Tibial artery (tissue), 4 donors: ENCODE data around the gene TBX18.

Experiments used
- DNase-seq, 2 donors: peaks; one replicate each; pipeline ENCODE4 v3.0.0-alpha.2; 2019
- H3K27ac ChIP-seq, 2 donors: fragments of 200-600 bp; sonication (generic) in 1 of 2; 1 replicate in 1 of 2; 2 replicates in 1 of 2; pipeline ENCODE4 v1.5.1; 2018 to 2019; ENCODE audit warnings: mild to moderate bottlenecking in 1 of 2
- H3K27me3 ChIP-seq, 2 donors: fragments of 200-600 bp; sonication (generic) in 1 of 2; one replicate each; pipeline versions ENCODE4 v1.5.1 to v1.6.0; 2016 to 2019
- H3K36me3 ChIP-seq, 3 donors: fragments of 200-600 bp; sonication (generic) in 2 of 3; one replicate each; pipeline ENCODE4 v1.5.1; 2016 to 2019; ENCODE audit warnings: mild to moderate bottlenecking in 2 of 3
- H3K4me1 ChIP-seq, 4 donors: fragments of 200-600 bp; sonication (generic) in 2 of 4; 1 replicate in 3 of 4; 2 replicates in 1 of 4; pipeline ENCODE4 v1.5.1; 2016 to 2019
- H3K4me3 ChIP-seq, 2 donors: fragments of 200-600 bp; sonication (generic) in 1 of 2; 1 replicate in 1 of 2; 2 replicates in 1 of 2; pipeline ENCODE4 v1.5.1; 2018 to 2019; ENCODE audit warnings: mild to moderate bottlenecking in 2 of 2
- H3K9me3 ChIP-seq, 3 donors: fragments of 200-600 bp; sonication (generic) in 1 of 3; one replicate each; pipeline ENCODE4 v1.5.1; 2016 to 2019
- intact Hi-C: fragments of 100-400 bp; cut with DNase I; formaldehyde crosslinking; loops from one replicate; pipeline ENCODE4 v1.15.0; 2023; ENCODE audit warnings: low total_unique reads
- TF ChIP-seq, protein P1 (sequence below), 2 experiments: fragments of 200-600 bp in 1 of 2; fragments of 450-650 bp in 1 of 2; IDR thresholded peaks; one replicate each; pipeline ENCODE4 v1.5.1; 2017 to 2019; ENCODE audit warnings: antibody characterized with exemption in 2 of 2, mild to moderate bottlenecking in 1 of 2, moderate library complexity in 1 of 2

TBX18 gene

DNA sequence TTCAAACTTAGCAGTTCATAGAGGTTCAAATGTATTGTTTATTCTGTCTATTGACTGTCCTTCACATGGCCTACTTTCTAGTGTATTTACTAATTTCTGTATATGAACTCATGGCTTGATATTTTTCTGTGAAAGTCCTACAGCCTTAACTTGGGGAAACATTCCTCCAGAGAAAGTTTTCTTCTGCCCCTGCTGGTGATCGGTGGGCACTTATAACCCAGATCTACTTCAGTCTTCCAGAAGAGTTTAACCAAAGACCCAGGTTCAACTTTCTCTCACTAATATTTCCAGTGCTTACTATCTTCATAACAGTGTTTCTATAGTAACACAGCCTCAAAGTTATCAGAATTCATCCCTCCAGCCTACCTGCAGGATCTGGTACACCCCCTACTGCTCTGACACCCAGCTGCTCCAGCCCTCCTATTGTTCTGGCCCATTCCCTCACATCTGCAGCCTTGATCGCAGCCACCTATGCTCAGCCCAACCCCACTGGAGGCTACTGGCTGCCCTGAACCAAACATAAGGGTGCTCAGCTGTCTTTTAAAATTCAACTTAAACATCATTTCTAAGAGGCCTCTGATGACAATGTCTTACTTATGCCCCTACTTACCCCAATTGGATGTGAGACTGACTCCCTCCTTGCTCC, 72.3 kb downstream of the TBX18 start:
- DNase-seq, result no peak
- peaks cover 0 to 28% (median 11%) of the 10 kb centered on the region in 4 donors for H3K4me1 ChIP-seq
- no peak overlapping the region for H3K27ac ChIP-seq
- TF ChIP-seq, protein P1, sequence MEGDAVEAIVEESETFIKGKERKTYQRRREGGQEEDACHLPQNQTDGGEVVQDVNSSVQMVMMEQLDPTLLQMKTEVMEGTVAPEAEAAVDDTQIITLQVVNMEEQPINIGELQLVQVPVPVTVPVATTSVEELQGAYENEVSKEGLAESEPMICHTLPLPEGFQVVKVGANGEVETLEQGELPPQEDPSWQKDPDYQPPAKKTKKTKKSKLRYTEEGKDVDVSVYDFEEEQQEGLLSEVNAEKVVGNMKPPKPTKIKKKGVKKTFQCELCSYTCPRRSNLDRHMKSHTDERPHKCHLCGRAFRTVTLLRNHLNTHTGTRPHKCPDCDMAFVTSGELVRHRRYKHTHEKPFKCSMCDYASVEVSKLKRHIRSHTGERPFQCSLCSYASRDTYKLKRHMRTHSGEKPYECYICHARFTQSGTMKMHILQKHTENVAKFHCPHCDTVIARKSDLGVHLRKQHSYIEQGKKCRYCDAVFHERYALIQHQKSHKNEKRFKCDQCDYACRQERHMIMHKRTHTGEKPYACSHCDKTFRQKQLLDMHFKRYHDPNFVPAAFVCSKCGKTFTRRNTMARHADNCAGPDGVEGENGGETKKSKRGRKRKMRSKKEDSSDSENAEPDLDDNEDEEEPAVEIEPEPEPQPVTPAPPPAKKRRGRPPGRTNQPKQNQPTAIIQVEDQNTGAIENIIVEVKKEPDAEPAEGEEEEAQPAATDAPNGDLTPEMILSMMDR (IDR thresholded peaks at IDR 0.05), result no peak
- no peaks in the 10 kb centered on the region for H3K9me3 ChIP-seq
- H3K36me3 ChIP-seq, result peaks cover 0 to 8% (median 0%) of the 10 kb centered on the region in 3 donors
- intact Hi-C loops, result no loop called here
- H3K27me3 ChIP-seq, result no peaks in the 10 kb centered on the region
- H3K4me3 ChIP-seq, result no peak overlapping the region

- Histone ChIP-seq H3K4me1 (peaks cover 0 to 44% (median 15%) of the 10 kb centered on the region in 4 donors), H3K4me3 (no peak overlapping the region), H3K27me3 (no peaks in the 10 kb centered on the region), H3K9me3 (no peaks in the 10 kb centered on the region), H3K27ac (peak overlapping the region; percentile 67 to 80), H3K36me3 (peaks cover 0 to 8% (median 0%) of the 10 kb centered on the region in 3 donors)
- no peak for DNase-seq
- TF ChIP-seq, protein P1 (IDR thresholded peaks at IDR 0.05), result no peak
- intact Hi-C loops, result no loop called here
These were observed 76.1 kb downstream of the TBX18 start for GRCh38 chr6:84688141-84688873.

DNA sequence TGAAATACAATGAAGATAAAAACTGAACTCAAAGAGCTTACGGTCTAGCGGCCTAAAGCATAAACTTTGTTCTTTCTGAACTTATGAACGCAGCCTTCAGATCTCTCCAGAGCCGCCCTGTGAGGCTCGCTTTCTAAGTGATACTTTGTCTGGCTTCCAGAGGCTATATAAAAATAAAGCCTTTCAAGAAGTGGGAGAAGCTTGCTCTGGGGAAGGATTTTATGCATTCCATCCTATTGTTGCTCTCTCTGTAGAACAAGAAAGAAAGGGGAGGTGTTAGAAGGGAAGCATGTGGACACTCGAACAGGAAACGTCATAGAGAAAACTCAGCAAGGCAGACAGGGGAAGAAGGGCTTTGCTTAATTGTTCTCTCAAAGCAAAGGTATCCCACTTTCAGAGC, 77.0 kb downstream of the TBX18 start:
- Histone ChIP-seq H3K36me3 (peaks cover 0 to 8% (median 0%) of the 10 kb centered on the region in 3 donors), H3K4me1 (peaks cover 0 to 44% (median 15%) of the 10 kb centered on the region in 4 donors), H3K9me3 (no peaks in the 10 kb centered on the region), H3K27ac (peak overlapping the region; percentile 67 to 80), H3K27me3 (no peaks in the 10 kb centered on the region), H3K4me3 (no peak overlapping the region)
- TF ChIP-seq, protein P1 (IDR thresholded peaks at IDR 0.05), result no peak
- DNase-seq, result no peak
- intact Hi-C loops, result no loop called here

DNA sequence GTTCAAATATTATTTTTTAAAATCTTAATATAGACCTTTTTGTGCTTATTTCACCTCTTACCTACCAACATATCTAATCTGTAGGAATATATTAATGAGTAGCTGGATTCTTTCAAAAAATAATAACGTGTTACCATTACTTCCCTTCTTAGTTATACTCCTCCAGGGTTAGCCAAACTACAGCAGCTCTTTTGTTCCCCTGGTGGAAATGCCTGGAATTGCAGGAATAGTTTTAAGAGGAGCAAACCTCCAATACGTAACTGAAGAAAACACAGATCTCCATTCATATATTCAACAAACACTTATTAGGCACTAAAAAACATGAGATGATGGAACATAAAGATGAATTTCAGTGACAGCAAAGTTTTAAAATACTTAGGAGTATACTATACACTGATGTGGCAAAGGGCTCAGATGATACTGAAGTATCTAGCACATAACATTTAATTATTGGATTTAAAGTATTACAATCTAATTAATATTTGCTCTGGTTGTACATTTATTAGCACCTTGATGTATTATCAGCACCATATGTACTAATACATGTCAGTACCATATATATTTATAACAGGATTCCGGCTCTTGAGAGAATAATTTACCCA, 78.3 kb downstream of the TBX18 start:
- no peaks in the 10 kb centered on the region for H3K27me3 ChIP-seq
- no peak for DNase-seq
- intact Hi-C loops, result no loop called here
- H3K27ac ChIP-seq, result peak overlapping the region; percentile 49 to 80
- H3K4me1 ChIP-seq, result peaks cover 0 to 44% (median 15%) of the 10 kb centered on the region in 4 donors
- H3K4me3 ChIP-seq, result no peak overlapping the region
- peaks cover 0 to 4% (median 0%) of the 10 kb centered on the region in 3 donors for H3K36me3 ChIP-seq
- TF ChIP-seq, protein P1 (IDR thresholded peaks at IDR 0.05), result peak; percentile 32 to 61
- no peaks in the 10 kb centered on the region for H3K9me3 ChIP-seq

GRCh38 chr6:84681693-84682326, 82.6 kb downstream of the TBX18 start:
- no peak for DNase-seq
- Histone ChIP-seq H3K4me1 (peaks cover 0 to 13% (median 5%) of the 10 kb centered on the region in 4 donors), H3K27ac (no peak overlapping the region), H3K36me3 (no peaks in the 10 kb centered on the region), H3K27me3 (no peaks in the 10 kb centered on the region), H3K9me3 (no peaks in the 10 kb centered on the region), H3K4me3 (no peak overlapping the region)
- intact Hi-C loops, result no loop called here
- TF ChIP-seq, protein P1 (IDR thresholded peaks at IDR 0.05), result no peak
